Stimulated activated CD8-positive, alpha-beta memory T cell treated with anti-CD3 and anti-CD28 coated beads, Interleukin-4, amount 100 ng/mL, for 4 hours (primary cell): ENCODE data around the gene ARAP1.
A peak's percentile ranks its signal among the peaks of the same experiment; 100 is the strongest.

ENCODE experiments used
- DNase-seq, 2 donors: peaks; one replicate each; pipeline ENCODE4 v3.0.0-alpha.2; 2020; ENCODE audit warnings: low read depth in 2 of 2, low spot score in 1 of 2

The ARAP1 gene

DNA sequence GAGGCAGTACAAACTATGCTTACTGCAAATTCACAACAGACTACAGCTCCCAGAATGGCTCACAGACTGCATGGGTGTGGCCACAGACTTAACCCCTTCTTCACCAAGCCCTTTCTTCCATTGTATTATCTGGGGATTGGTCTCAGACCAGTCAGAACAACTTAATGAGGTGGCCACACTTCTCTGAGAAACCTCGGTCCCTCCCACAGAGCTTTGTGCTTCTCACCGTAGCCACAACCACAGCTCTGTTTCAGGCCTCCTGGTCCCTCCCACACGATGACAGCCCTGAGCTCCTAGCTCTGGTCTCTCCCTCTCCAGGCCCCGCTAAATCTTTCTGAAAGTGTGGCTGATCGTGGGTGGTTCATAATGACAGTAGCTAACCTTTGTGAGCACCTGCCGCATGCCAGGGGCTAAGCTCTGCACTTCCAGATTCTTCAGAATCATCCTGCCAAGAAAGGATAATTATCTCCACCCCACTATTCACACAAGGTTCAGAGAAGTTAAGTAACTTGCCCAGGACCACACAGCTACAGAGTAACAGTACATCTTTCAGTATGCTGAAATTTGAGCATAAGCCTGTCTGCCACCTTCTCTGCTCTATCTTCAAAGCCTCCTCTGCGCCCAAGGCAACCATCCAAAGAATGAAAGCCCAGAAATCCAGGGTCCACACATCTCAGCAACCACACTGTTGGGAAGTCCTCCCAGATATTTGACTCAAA, 83.4 kb downstream of the ARAP1 start:
- DNase-seq: no peak

DNA sequence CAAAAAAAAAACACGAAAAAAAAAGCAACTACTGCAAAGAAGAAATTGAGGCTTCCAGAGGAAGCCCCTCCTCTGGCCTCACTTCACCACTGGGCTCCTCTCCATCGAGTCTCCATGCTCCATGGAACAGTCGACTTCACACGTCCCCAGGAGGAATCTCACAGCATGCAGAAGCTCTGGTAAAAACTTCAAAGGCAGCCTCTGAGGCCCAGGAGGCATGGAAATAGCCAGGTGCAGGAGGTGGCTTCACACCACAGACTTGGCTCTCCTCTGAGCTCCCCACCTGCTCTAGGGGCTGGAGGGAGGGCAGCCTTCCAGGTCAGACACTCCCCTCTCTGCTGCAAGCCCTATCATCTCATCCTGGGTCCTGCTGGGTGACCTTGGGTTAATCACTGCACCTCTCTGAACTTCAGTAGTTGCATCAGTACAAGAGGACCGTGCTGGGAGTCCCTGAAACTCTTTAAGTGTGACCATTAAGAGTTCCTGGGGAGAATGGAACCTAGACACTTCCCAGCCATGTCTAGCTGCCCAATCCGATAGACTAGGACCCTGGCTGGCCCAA, 86.2 kb downstream of the ARAP1 start:
- no peak for DNase-seq

DNA sequence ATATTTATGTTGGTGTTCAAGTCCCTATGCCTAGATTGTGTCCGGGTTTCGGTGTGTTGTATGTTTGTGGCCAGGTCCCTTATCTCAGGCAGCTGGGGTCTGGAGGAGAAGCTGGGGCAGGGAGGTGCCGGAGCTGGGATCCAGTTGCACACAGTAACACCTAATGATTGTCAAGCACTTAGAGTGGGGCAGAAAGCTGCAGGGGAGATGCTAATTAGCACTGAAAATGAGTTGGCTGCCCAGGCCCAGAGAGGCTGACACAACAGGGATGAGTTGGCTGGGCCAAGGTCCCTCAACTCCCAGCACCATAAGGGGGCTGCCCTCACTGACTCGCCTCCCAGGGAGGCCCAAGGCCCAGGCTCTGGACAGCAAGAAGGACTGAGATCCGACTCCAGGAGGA, 90.2 kb downstream of the ARAP1 start:
- DNase-seq: no peak

DNA sequence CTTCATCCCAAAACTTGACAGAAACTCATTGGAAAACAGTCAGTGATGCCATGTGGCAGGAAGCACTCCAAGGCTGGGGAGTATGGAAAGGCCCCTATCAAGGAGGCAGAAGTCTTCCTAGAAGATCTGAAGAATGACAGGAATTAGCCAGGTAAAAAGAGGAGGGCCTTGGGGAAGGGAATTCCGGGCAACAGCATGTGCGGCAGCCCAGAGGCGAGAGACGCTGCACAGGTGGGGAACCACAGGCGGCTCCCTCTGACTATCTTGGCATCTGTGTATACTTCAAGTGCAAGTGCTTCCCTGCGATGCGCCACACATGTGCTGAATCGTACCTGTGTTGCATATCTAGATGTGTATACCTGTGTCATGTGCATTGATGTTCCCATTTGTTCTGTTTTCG, 90.7 kb downstream of the ARAP1 start:
- no peak for DNase-seq

DNA sequence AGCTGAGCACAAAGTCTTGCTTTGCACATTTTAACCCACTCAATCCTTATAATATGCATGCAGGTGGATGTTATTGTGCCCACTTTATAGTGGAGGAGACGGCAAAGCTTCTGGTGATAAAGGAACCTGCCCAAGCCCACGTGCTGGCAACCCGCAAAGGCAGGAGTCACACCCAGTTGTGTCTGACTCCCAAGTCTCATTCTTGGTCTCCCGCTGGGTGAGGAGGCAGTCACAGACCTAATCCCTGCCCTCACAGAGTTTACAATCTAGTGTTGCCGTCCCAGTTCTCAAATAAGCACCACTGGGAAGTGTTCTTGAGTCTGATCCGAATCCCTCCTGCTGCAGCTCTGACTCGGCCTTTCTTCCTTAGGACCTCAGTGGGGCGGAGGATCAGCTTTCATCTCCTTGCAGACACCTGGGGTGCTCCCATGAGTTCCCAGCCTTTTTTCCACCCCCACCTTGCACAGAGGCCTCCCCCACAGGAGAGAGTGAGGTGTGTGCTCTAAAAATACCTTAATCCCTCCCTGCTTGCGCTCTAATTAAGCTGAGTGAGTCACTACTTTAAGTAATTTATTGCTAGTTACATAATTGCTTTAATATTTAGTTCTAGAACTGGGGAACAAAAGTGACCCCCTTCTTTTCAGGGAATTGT, 93.1 kb downstream of the ARAP1 start:
- no peak for DNase-seq

DNA sequence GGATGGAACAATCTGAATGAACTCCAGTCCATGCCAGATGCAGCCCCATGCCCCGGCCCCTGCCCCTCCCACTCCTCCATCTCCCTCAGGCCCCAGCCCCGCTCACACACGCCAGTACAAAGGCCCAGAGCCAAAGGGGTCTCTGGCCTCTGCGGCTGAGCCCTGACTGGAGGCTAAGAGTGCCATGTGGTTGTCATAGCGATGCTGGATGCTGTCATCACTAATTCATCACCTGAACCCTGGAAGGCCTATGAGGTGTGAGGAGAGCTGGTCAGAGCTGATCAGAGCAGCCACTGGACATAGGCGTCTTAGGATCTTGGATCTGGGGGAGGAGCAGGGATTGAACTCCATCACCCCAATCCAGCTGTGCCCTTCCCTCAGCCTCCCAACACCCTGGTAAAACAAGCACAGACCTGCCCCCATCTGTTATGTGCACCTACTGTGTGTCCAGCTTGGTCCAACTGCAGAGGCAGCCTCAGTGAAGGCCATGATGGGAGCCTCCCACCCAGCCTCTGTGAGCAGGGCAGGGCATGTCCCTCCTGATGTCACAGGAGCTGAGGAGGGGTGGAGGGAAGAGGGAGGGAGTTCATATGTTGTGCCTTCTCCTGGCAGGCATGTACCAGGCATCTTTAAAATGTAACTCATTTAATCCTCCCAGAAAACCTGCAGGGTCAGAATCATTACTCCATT, 94.7 kb downstream of the ARAP1 start:
- no peak for DNase-seq

DNA sequence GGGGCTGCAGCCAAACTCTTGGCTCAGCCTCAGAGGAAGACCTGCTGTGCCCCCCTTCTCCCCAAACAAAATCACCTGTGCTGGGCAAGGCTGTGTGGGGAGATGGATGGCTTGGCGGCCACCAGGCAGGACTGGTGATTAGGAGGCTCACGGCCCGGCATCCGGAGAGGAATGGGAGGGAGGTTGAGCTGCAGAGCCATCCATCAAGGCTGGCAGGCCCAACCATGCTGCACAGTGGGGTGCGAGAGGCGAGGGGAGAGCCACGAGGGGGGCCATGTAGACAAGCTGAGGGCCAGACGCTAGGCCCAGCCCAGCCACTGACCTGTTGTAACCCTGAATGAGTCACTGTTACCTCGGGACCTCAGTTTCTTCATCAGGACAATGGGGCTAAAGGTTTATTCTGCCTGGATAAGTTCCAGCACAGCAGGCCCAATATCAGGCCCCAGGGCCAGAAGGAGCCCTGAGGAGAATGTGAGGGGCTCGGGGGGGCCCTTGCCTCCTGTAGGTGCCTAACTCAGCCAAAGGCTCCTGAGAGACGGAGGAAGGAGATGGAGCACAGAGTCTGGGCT, 96.2 kb downstream of the ARAP1 start:
- DNase-seq: no peak

DNA sequence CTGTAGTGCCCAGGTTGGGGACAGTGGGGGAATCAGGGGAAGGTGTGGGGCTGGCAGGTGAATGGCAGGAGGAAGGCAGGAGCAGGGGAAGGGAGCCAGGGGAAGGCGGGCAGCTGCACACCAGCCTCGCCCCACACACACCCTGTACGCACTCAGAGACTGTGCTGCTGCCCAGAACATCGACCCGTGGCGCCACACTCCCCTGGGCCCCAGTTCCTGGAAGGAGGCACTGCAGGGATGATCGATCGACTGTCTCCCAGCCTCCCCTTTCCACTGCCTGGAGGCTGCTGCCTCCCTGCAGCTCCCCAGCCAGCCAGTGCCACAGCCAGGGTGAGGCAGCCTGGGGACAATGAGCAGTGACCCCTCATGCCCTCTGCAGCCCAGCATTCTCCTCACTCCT, 97.2 kb downstream of the ARAP1 start:
- DNase-seq: no peak

DNA sequence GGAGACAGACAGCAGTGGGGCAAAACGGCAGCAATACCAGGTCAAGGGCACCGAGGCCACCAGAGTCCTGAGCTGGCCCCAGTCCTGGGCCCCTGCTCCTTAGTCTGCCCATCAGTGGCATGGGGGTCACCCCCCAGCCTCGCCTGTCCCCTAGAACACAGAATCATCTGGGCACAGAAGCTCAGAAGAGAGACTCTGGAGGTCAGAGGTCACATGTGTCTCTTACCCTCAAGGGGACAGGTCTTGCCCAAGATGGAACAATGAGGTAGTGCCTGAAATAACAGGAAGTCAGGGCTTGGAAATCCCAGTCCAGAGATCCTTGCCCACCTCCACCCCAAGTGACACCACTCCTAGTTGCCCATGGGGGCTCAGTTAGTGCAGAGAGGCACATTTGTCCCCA, 98.6 kb downstream of the ARAP1 start:
- no peak for DNase-seq

DNA sequence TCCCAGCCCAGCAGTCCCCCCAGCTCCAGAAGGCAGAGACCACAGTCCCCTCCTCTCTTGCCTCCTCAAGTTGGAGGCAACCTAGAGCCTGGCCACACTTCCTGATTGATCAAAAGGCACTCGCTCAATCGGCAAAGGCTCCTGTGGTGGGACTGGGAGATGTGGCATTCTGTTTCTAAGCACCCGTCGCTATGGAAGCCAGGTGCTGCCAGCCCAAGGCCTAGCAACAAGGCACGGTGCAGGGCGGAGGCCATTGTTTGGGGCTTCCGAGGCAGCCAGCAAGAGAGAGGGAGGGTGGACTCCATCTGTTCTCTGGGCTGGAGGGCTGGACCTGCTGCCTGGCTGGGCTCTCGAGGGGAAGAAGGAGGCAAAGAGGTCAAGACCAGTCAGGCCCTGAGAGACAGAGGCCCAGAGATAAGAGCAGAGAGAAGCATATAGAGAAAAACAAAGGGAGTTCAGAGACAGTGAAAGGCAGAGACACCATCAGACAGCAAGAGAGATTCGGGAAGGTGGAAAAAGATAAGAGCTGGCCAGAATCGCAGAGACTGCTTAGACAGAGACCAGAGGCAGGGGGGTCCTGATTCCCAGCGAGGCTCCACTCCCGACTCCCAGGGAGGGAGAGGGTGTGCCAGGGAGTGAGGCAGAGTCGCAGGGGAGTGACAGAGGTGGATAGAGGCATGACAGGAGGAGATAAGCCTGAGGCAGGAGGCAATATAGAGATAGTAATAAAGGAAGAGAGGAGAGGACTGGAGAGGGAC, 99.2 kb downstream of the ARAP1 start:
- no peak for DNase-seq

DNA sequence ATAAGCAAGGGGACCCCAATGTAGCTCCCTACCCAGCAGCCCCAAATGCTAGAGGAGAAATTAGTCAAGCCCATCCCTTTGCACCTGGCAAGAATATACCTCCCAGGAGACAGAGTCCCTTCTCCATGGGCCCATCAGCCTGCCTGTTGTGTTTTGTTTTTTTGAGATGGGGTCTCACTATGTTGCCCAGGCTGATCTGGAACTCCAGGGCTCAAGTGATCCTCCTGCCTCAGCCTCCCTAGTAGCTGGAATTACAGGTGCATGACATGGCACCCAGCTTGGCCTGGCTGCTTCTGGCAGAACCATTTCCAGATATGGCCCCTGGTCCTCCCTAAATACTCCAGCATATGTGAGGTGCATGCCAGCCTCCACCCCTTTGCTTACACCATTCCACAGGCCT, 100.1 kb downstream of the ARAP1 start:
- DNase-seq: no peak

DNA sequence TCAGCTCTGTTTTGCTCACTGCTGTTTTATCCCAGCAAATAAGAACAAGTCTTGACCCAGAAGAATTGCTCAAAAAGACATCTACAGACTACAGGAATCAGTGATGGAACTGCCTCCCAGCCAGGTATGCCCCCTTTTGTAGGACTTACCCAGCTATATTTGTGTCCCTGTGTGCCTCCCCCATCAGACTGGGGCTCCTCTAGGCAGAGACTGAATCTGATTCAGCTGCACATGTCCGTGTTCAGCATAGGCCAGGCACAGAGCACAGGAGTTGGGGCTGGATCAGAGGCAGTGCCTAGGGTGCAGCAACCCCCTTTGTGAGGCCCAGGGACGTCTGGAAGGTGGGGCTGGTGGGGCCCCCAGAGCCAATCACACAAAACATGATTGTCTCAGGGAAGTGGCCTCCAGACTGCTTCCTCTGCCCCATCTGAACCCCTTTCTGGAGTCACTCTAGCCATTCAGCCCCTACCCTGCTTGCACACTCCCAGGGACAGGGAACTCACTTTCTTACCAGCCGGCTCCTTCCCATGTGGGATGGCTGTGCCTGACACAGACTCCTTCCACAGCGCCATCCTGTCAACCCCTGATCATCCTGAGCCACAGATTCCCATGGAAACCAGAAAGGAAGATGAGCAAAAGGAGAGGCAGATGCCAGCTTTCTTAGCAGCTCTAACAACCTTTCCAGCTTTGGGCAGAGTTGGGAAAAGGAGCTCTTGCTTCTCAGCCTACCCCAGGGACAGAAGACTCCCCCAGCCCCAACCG, 102.8 kb downstream of the ARAP1 start:
- DNase-seq: no peak

DNA sequence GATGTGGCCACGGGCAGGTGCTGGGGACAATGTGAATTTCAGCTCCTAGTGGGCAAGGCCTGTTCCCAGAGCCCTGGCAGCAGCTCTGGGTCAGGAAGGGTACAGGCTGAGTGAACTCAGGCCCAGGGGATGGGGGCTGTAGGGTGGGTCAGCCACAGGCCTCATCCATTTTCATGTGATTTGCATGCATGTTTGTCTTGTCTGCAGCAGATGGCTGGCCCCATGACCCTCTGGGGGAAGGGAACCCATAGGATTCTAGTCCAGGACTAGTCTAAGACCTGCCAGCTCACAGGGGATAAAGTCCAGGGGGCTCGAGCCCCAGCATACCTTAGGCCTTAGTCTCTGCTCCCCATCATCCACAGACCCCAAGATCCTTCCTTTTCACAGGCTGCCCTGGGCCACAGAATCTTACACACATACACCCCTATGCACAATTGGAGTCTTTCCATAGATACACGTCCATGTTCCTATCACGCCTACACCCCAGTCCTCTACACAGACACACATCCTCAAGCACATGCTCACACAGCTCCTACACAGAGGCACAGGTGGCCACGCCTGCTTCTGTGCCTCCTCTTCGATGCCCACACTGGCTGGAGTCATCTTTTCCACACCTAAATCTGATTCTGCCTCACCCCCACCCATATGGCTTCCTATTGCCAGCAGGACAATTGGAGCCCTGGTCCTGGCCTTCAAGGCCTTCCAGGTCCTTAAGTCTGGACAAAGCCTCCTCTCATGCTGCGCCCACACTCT, 103.6 kb downstream of the ARAP1 start:
- DNase-seq: no peak

DNA sequence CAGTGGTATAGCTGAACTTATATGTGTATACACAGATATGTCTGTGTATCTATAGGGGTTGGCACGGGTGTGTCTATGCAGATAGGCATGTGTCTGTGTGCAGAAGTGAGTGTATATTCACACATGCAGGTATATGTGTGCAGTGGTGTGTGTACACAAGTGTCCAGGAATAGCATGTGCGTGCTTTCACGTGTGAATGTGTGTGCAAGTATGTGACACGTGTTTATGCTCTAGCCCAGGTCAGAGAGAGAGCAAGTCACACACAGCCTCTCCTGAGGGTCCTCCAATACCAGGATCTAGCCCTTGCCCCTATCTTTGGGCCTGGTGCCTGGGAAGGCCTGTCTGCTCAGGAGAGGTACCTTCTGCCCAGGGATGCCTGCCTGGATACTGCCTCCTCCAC, 104.3 kb downstream of the ARAP1 start:
- no peak for DNase-seq

DNA sequence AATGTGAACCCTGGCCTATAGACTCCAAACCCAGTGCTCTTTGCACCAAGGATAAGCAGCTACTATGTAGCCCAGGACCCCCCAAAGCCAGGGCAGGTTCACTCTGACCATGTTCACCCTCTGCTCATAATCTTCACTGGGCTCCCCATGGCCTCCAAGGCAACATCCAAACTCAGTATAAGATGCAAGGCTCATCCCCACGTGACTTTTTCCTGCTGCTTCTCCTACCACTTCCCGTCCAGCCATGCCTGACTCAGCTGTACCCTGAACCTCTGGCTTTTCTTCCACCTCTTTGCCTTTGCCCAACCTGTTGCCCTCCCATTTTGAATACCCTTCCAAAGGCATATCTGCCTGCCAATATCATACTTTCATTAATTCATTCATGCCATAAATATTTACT, 105.7 kb downstream of the ARAP1 start:
- no peak for DNase-seq

DNA sequence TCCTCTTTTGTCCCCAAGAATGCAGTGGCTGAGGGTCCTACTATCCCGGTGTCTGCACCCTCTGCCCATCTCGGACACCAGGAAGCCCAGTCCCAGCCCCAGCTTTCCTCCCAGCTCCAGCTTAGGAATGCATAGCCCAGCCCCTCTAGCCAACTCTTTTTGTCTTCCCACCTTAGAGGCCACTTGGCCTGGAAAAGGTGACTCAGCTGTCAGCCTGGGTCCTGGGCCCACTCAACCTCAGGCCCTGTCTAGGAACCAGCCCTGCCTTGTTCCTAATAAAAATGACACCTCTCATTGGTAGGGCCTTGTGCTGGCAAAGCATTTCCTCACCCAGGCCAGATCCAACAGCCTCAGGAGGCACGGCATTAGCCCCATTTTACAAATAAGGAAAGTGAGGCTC, 106.2 kb downstream of the ARAP1 start:
- no peak for DNase-seq

DNA sequence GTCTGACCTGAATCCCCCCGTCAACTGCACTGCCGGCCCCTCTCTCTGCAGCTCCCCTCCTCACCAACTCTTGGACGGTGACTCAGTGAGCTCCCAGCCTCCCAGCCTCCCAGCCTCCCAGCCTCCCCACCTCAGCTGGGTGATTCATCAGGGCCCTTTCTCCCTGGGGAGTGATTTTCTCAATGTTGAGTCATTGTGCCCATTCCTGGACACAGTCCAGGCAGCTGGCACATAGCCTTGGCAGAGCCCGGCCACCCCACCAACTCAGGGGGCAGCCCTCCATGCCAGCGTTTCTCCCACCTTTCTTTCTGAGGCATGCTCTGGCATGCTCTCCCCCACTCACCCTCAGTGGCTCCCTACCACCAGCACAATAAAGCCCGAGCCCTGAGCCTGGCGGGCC, 108.7 kb downstream of the ARAP1 start:
- DNase-seq: no peak

DNA sequence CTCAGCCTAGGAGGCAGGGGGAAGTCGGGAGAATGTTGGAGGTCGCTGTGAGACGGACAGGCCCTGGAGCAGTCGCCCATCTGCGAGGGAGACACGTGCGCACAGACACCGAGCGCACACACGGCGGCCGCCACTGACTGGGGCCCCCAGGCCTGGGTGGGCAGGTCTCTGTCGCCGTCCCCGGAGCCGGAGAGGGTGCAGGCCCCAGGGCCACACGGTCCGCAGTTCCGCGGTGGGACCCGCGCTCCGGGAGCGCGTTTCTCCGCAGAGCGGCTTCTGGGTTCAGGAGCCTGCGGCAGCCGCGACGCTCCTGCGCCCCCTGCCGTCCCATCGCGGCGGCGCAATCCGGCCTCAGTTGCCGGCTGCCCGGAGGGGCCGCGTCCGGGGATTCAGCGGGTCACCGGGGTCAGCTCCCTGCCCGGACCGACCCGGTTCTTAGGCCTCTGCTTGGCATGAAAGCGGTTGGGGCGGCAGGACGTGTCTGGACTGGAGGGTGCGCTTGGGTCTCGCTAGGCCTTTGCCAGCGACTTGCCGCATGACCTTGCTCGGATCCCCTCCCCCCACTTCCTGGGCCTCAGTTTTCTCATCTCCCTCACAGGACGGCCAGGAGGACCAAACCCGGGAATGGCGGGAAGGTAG, 109.2 kb downstream of the ARAP1 start:
- peak in 1 of 2 donors; percentile 11 for DNase-seq
